GM19025 (cell line): ENCODE results near the gene VWA5B2.

Experiments used
- ATAC-seq: cut with Tn5 transposase; IDR thresholded peaks from one replicate; pipeline ENCODE4 v1.9.1; 2021; ENCODE audit warnings: mild to moderate bottlenecking, low read depth, moderate library complexity; ENCODE audit not compliant: unreplicated experiment

Gene VWA5B2

GRCh38 chr3:184272269-184272668 is 42.9 kb downstream of the VWA5B2 start:
- ATAC-seq = no peak

- no peak for ATAC-seq
Observed at GRCh38 chr3:184275381-184275701, 46.0 kb downstream of the VWA5B2 start.

- ATAC-seq = no peak
Observed at GRCh38 chr3:184275961-184276910, 46.9 kb downstream of the VWA5B2 start, which contains the start of gene ECE2. ECE2 (plus strand) TSS chr3:184276022; CDS start chr3:184276154, 132 bp downstream.

DNA sequence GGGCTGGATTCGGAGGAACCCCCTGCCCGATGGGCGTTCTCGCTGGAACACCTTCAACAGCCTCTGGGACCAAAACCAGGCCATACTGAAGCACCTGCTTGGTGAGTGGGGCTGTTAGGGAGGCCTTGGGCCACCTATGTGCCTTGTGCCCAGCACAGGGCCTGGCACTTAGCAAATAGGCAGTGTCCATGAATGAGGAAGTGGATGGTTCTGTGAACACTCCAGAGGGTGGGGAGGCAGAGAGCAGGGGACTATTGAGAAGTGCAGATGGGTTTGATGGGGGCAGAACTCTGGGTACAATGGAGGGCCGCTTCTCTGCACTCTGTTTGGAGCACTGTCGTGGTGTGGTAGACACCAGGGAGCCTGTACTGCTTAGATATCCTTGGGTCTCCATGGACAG is 48.0 kb downstream of the VWA5B2 start:
- ATAC-seq = no peak

DNA sequence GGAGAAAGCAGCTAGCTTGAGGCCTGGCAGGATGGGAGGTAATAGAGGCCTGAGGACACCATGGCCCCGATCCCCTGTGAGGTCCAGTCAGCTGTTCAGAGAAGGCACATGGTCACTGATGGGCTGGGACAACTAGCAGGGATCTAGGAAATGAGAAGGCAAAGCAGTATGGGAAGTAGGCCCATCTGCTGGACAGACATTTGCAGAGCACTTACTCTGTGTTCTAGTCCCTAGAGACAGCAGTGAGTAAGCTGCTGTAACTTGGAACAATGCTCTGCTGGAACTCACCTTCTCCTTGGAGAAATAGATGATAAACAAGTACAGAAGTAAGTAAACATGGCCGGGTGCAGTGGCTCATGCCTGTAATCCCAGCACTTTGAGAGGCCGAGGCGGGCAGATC is 53.6 kb downstream of the VWA5B2 start:
- ATAC-seq = no peak

- ATAC-seq = no peak
Observed at GRCh38 chr3:184283681-184284080, 54.3 kb downstream of the VWA5B2 start.

DNA sequence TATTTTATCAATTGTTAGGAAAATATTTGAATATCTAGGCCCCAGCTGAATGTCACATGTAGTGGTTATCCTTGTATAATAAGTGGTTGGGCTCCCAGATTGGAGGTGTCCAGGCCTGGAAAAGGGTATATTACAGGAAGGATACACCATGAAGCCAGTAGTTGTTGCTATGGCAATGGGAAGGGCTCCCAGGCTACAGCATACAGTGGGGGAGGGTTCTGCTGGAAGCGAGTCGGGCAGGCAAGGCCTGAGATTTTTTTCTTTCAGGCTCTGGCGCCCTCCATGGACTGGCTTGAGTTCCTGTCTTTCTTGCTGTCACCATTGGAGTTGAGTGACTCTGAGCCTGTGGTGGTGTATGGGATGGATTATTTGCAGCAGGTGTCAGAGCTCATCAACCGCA is 55.3 kb downstream of the VWA5B2 start:
- no peak for ATAC-seq

GRCh38 chr3:184289426-184289938 is 60.1 kb downstream of the VWA5B2 start:
- no peak for ATAC-seq

DNA sequence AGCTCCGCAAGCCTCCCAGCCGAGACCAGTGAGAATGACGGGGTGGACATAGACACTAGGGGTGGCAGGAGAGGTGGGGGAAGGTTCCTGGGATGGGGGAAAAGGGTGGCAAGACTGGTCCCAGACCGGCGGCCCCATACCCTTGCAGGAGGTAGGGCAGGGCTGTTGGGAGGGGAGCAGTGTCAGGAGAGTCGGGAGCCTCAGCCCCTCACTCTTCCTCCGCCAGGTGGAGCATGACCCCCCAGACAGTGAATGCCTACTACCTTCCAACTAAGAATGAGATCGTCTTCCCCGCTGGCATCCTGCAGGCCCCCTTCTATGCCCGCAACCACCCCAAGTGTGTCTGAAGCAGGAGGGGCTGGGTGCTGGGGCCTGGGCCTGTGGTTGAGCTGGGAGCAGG is 60.9 kb downstream of the VWA5B2 start:
- ATAC-seq = no peak

- ATAC-seq = no peak
Observed at GRCh38 chr3:184291044-184291737, 61.8 kb downstream of the VWA5B2 start.
